HepG2 (cell line): ENCODE measurements around the gene LIME1. TPM values are rescaled to one million over a fixed set of nuclear protein-coding genes. Genes with fewer than 3 reads are reported as not detected.

Source experiments
- CHD2 ChIP-seq: IDR thresholded peaks from 2 replicates; pipeline ENCODE4 v1.6.1; 2011; ENCODE audit warnings: low read depth, low read length, improper control_type of control experiment
- ESRRA ChIP-seq: sonication (generic); formaldehyde crosslinking; IDR thresholded peaks from 2 replicates; pipeline ENCODE4 v1.5.1; 2020; ENCODE audit warnings: mild to moderate bottlenecking, low read depth, missing genetic modification reagents
- GMEB1 ChIP-seq: sonication (generic); formaldehyde crosslinking; IDR thresholded peaks from 2 replicates; pipeline ENCODE4 v1.5.1; 2020; ENCODE audit warnings: missing genetic modification reagents, mild to moderate bottlenecking, borderline replicate concordance
- NBN ChIP-seq: fragments of 450-650 bp; conservative IDR thresholded peaks from 2 replicates; pipeline ENCODE4 v1.6.1; 2017
- REXO4 ChIP-seq: sonication (generic); formaldehyde crosslinking; IDR thresholded peaks from 2 replicates; pipeline ENCODE4 v1.8.0; 2022; ENCODE audit warnings: missing genetic modification reagents, mild to moderate bottlenecking, borderline replicate concordance
- SETDB1 ChIP-seq: sonication (generic); formaldehyde crosslinking; IDR thresholded peaks from 2 replicates; pipeline ENCODE4 v1.5.1; 2020; ENCODE audit warnings: missing genetic modification reagents, mild to moderate bottlenecking, borderline replicate concordance
- ZFP41 ChIP-seq: sonication (generic); formaldehyde crosslinking; IDR thresholded peaks from 2 replicates; pipeline ENCODE4 v1.4.0; 2020; ENCODE audit warnings: mild to moderate bottlenecking, missing genetic modification reagents, borderline replicate concordance
- ZNF160 ChIP-seq: sonication (generic); formaldehyde crosslinking; IDR thresholded peaks from 2 replicates; pipeline ENCODE4 v1.8.0; 2022; ENCODE audit warnings: mild to moderate bottlenecking, inconsistent platforms, missing genetic modification reagents
- ZNF510 ChIP-seq: sonication (generic); formaldehyde crosslinking; IDR thresholded peaks from 2 replicates; pipeline ENCODE4 v1.4.0; 2020; ENCODE audit warnings: low read depth, mild to moderate bottlenecking, missing genetic modification reagents
- ZSCAN9 ChIP-seq: IDR thresholded peaks from 2 replicates; pipeline ENCODE4 v1.6.1; 2016; ENCODE audit warnings: borderline replicate concordance
- polyA plus RNA-seq, 8 experiments: library from polyadenylated mRNA; depleted of rRNA in 3 of 8; stranded (reverse) in 7 of 8; unstranded in 1 of 8; fragments of >200 nt; fragmentation: Illumina TruSeq in 4 of 8; extraction: Trizol in 4 of 8; gene quantifications; 2 replicates each; pipeline versions ENCODE4 v1.2.1 to v1.2.3, GENCODE V29; 2011 to 2016; ENCODE audit warnings: low read depth in 4 of 8, missing spikeins in 1 of 8, mixed read lengths in 1 of 8; ENCODE audit not compliant: insufficient read depth in 1 of 8
- total RNA-seq, 5 experiments: library from RNA; depleted of rRNA; stranded (reverse); fragments of >200 nt; fragmentation: Illumina TruSeq; extraction: Trizol; gene quantifications; 2 replicates each; pipeline ENCODE4 v1.2.3, GENCODE V29; 2016; ENCODE audit warnings: low read depth in 1 of 5
- TF ChIP-seq, protein P1 (sequence below): sonication (generic); formaldehyde crosslinking; IDR thresholded peaks from 2 replicates; pipeline ENCODE4 v1.8.0; 2022; ENCODE audit warnings: missing genetic modification reagents, low read depth, mild to moderate bottlenecking, borderline replicate concordance
- TF ChIP-seq, protein P2 (sequence below): sonication (generic); formaldehyde crosslinking; IDR thresholded peaks from 2 replicates; pipeline ENCODE4 v1.4.0; 2020; ENCODE audit warnings: missing genetic modification reagents
- TF ChIP-seq, protein P3 (sequence below): sonication (generic); formaldehyde crosslinking; IDR thresholded peaks from 2 replicates; pipeline ENCODE4 v1.8.0; 2022; ENCODE audit warnings: low read depth, missing genetic modification reagents
- TF ChIP-seq, protein P4 (sequence below): sonication (generic); formaldehyde crosslinking; IDR thresholded peaks from 2 replicates; pipeline ENCODE4 v1.4.0; 2020; ENCODE audit warnings: mild to moderate bottlenecking, missing genetic modification reagents
- TF ChIP-seq, protein P5 (sequence below): sonication (generic); formaldehyde crosslinking; IDR thresholded peaks from 2 replicates; pipeline ENCODE4 v1.5.0; 2020; ENCODE audit warnings: missing genetic modification reagents

LIME1 gene
- total and polyA plus RNA-seq, 2 of the 13 experiments (the other 11 are each of a cell fraction or from before 2014, with no cell fraction given): 13.0 to 61.5 TPM

DNA sequence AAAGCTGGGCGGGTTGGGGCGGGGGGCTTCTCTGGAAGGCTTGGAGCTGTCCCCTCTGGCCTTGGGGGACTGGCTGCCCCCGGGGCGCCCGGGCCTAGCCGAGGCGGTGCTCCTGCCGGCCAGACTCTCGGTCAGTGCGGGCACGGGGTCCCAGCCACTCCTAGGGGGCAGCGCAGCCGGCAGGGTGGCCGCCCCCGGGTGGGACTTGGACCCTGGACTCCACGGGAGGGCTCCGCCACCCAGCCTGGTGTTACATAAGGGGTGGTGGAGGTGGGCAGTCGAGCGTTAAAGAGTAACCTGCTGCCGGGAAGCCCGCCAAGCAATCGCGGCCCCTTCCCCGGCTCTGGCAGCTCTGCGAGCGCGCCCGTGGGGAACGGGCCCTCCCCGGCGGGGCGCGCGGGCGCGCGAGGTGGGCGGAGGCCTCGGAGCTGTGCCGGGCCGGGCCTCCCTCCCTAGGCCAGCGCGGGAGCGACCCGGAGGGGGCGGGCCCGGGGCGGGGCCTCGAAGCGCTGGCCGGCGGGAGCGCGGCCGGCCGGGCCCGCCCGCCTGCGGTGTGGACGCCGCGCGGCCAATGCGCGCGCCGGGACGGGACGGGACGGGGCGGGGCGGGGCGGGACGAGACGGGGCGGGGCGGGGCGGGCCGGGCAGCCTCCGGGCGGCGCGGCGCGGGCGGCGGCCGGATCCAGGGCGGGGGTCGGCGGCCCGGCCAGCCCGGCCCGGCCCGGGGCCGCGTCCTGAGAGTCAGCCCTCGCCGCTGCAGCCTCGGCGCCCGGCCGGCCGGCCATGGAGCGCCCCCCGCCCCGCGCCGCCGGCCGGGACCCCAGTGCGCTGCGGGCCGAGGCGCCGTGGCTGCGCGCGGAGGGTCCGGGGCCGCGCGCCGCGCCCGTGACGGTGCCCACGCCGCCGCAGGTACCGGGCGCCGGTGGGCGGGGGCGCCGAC is 2.9 kb downstream of the LIME1 start, which contains the start of gene SLC2A4RG (continued):
- peak; percentile 84; the same call in 1 of the 2 replicates for TF ChIP-seq REXO4
- TF ChIP-seq ZNF510 (CRISPR knock-in tag): no peak
- TF ChIP-seq CHD2: no peak
- TF ChIP-seq ZFP41 (CRISPR knock-in tag): no peak
- TF ChIP-seq, protein P1, sequence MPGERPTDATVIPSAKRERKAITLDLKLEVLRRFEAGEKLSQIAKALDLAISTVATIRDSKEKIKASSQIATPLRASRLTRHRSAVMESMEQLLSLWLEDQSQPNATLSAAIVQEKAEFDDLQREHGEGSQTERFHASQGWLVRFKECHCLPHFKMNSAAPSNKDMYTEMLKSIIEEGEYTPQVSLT (CRISPR knock-in tag): no peak
- TF ChIP-seq, protein P2, sequence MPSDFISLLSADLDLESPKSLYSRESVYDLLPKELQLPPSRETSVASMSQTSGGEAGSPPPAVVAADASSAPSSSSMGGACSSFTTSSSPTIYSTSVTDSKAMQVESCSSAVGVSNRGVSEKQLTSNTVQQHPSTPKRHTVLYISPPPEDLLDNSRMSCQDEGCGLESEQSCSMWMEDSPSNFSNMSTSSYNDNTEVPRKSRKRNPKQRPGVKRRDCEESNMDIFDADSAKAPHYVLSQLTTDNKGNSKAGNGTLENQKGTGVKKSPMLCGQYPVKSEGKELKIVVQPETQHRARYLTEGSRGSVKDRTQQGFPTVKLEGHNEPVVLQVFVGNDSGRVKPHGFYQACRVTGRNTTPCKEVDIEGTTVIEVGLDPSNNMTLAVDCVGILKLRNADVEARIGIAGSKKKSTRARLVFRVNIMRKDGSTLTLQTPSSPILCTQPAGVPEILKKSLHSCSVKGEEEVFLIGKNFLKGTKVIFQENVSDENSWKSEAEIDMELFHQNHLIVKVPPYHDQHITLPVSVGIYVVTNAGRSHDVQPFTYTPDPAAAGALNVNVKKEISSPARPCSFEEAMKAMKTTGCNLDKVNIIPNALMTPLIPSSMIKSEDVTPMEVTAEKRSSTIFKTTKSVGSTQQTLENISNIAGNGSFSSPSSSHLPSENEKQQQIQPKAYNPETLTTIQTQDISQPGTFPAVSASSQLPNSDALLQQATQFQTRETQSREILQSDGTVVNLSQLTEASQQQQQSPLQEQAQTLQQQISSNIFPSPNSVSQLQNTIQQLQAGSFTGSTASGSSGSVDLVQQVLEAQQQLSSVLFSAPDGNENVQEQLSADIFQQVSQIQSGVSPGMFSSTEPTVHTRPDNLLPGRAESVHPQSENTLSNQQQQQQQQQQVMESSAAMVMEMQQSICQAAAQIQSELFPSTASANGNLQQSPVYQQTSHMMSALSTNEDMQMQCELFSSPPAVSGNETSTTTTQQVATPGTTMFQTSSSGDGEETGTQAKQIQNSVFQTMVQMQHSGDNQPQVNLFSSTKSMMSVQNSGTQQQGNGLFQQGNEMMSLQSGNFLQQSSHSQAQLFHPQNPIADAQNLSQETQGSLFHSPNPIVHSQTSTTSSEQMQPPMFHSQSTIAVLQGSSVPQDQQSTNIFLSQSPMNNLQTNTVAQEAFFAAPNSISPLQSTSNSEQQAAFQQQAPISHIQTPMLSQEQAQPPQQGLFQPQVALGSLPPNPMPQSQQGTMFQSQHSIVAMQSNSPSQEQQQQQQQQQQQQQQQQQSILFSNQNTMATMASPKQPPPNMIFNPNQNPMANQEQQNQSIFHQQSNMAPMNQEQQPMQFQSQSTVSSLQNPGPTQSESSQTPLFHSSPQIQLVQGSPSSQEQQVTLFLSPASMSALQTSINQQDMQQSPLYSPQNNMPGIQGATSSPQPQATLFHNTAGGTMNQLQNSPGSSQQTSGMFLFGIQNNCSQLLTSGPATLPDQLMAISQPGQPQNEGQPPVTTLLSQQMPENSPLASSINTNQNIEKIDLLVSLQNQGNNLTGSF (CRISPR knock-in tag): peak; percentile 94; the same call in 1 of the 2 replicates
- TF ChIP-seq GMEB1 (CRISPR knock-in tag): peak; percentile 72
- peak; percentile 81 for TF ChIP-seq ZSCAN9
- TF ChIP-seq, protein P3, sequence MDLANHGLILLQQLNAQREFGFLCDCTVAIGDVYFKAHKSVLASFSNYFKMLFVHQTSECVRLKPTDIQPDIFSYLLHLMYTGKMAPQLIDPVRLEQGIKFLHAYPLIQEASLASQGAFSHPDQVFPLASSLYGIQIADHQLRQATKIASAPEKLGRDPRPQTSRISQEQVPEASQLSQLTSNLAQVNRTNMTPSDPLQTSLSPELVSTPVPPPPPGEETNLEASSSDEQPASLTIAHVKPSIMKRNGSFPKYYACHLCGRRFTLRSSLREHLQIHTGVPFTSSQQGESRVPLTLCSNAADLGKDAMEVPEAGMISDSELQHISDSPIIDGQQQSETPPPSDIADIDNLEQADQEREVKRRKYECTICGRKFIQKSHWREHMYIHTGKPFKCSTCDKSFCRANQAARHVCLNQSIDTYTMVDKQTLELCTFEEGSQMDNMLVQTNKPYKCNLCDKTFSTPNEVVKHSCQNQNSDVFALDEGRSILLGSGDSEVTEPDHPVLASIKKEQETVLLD (CRISPR knock-in tag): peak; percentile 95
- TF ChIP-seq, protein P4, sequence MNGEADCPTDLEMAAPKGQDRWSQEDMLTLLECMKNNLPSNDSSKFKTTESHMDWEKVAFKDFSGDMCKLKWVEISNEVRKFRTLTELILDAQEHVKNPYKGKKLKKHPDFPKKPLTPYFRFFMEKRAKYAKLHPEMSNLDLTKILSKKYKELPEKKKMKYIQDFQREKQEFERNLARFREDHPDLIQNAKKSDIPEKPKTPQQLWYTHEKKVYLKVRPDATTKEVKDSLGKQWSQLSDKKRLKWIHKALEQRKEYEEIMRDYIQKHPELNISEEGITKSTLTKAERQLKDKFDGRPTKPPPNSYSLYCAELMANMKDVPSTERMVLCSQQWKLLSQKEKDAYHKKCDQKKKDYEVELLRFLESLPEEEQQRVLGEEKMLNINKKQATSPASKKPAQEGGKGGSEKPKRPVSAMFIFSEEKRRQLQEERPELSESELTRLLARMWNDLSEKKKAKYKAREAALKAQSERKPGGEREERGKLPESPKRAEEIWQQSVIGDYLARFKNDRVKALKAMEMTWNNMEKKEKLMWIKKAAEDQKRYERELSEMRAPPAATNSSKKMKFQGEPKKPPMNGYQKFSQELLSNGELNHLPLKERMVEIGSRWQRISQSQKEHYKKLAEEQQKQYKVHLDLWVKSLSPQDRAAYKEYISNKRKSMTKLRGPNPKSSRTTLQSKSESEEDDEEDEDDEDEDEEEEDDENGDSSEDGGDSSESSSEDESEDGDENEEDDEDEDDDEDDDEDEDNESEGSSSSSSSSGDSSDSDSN (CRISPR knock-in tag): peak; percentile 97
- TF ChIP-seq SETDB1: no peak
- TF ChIP-seq, protein P5, sequence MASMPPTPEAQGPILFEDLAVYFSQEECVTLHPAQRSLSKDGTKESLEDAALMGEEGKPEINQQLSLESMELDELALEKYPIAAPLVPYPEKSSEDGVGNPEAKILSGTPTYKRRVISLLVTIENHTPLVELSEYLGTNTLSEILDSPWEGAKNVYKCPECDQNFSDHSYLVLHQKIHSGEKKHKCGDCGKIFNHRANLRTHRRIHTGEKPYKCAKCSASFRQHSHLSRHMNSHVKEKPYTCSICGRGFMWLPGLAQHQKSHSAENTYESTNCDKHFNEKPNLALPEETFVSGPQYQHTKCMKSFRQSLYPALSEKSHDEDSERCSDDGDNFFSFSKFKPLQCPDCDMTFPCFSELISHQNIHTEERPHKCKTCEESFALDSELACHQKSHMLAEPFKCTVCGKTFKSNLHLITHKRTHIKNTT (CRISPR knock-in tag): no peak
- TF ChIP-seq ESRRA (CRISPR knock-in tag): peak; percentile 65; the same call in 1 of the 2 replicates
- TF ChIP-seq NBN: no peak
- peak; percentile 75; the same call in 1 of the 2 replicates for TF ChIP-seq ZNF160
